ENCODE measurements around the gene SERPINB4. TPM values are rescaled to one million over a fixed set of nuclear protein-coding genes. Genes with fewer than 3 reads are reported as not detected.

SERPINB4 gene
- total RNA-seq, 1 experiment from 2014 or later = 0.26 TPM

DNA sequence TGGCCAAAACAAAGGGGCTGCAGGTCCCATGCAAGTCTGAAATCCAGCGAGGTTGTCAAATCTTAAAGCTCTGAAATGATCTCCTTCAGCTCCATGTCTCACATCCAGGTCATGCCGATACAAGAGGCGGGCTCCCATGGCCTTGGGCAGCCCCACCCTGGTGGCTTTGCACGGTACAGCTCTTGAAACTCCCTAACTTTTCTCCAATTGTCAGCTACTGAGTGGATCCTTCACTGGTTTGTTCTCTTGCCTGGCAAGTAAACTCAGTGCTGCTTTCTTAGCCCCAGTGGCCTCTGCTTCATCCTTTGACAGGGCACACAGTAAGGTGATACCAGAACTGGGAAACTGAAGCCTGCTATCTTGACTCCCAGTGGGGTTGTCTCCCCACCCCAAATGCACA, 30.6 kb downstream of the SERPINB4 start:
- H3K27me3 ChIP-seq (replicated peaks) = no peaks in the 10 kb centered on the region
- H3K4me3 ChIP-seq = no peak overlapping the region
- H3K27ac ChIP-seq = no peak overlapping the region
- no peak for DNase-seq (ENCODE audit: low read depth in 1 of 2, low spot score in 2 of 2)
- no peaks in the 10 kb centered on the region for H3K9me3 ChIP-seq (replicated peaks)
- H3K36me3 ChIP-seq = no peaks in the 10 kb centered on the region
- no peaks in the 10 kb centered on the region for H3K4me1 ChIP-seq (replicated peaks)

DNA sequence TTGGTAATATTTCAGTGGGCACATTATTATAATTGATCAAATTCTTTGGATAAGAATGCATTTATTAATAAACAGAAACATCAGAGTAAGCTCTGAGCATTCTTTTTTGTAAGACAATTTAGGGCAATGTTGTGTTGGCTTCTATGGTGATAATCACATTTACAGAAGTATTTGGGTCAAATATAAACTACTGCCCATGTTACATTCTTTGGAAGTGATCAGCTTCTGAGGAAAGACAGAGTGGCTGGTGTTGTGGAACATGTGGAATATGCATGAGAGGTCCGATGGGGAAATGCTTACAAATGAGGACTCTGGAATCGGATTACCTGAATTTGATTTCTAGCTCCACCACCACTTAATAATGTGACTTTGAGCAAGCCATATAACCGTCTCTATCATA, 37.5 kb downstream of the SERPINB4 start:
- Histone ChIP-seq H3K27ac (no peak overlapping the region), H3K27me3 (replicated peaks) (0 out of 2 replicates have a peak, but pooled peaks cover 7% of the 10 kb centered on the region), H3K36me3 (no peaks in the 10 kb centered on the region), H3K4me1 (replicated peaks) (no peaks in the 10 kb centered on the region), H3K9me3 (replicated peaks) (no peaks in the 10 kb centered on the region), H3K4me3 (no peak overlapping the region)
- DNase-seq (ENCODE audit: low read depth in 1 of 2, low spot score in 2 of 2) = no peak

DNA sequence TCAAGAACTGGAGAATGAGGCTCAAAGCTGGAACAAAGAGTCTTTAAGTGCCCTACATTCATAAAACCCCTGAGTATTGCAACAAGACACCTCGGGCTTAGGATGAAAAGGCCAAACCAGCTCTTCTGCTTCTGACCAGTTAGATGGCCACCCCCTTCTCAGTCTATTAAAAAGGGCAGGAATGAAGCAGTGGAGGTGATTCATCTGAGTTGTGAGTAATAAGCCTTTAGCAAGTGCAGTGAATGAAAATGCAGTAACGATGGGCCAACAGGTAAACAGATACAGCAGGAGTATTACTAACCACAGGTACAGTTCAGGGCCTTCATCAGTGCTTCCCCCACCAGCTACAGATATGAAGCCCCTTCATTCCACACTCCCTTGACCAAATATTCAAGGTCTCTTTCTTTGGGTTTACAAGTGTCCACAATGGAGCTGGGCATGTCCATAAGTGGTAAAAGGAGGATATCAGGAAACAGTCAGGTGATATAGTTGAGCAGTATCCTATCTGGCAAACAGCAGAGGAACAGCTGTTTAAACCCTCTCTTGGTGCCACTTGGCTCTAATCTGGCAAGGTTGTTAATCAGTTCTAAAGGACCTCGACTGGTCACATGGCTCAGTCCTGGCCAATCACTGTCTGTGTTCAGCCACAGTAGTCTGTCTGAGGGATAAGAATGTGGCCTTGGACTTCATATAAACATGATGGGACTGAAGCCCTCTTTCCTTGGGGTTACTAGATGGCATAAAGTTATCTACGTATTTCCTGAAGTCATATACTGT, 39.1 kb downstream of the SERPINB4 start:
- Histone ChIP-seq H3K9me3 (replicated peaks) (no peaks in the 10 kb centered on the region), H3K27ac (no peak overlapping the region), H3K27me3 (replicated peaks) (0 out of 2 replicates have a peak, but pooled peaks cover 7% of the 10 kb centered on the region), H3K36me3 (no peaks in the 10 kb centered on the region), H3K4me1 (replicated peaks) (no peaks in the 10 kb centered on the region), H3K4me3 (no peak overlapping the region)
- no peak for DNase-seq (ENCODE audit: low read depth in 1 of 2, low spot score in 2 of 2)

DNA sequence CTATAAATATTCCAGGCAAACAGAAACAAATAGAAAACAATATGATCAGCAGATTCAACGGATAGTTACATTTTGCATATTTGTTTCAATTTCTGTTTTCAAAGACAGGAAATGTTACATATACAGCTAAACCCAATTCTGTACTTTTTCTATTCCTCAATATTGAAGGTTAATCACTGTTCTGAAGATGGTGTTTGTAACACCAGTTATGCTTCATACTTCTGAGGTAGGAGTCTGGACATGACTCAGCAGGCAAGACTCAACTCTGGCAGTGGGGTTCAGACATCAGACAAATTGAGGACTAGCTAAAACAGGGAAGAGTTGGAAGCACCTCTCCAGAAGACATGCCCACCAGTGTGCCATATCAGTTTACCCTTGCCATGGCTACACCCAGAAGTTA, 40.3 kb downstream of the SERPINB4 start:
- Histone ChIP-seq H3K9me3 (replicated peaks) (no peaks in the 10 kb centered on the region), H3K27me3 (replicated peaks) (0 out of 2 replicates have a peak, but pooled peaks cover 7% of the 10 kb centered on the region), H3K27ac (no peak overlapping the region), H3K4me3 (no peak overlapping the region), H3K4me1 (replicated peaks) (no peaks in the 10 kb centered on the region), H3K36me3 (no peaks in the 10 kb centered on the region)
- DNase-seq (ENCODE audit: low read depth in 1 of 2, low spot score in 2 of 2) = no peak

DNA sequence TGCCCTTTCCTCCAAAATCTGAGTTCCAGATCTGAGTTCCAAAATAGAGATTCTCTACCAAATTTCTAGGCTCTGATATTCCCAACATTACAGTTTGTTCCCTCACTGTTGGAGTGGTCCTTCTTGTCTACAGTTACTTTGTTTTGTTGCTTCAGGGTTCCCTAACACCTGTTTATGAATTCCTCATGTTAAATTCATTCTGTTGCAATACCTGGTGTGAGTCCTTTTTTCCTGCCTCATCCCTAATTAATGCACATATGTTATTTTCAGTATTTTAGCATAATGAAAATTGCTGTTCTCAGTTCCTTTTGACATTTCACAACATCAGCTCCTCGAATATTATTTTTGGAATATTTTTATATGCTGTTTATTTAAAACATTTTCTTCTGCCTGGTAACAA, 40.7 kb downstream of the SERPINB4 start:
- no peaks in the 10 kb centered on the region for H3K9me3 ChIP-seq (replicated peaks)
- H3K4me1 ChIP-seq (replicated peaks) = no peaks in the 10 kb centered on the region
- DNase-seq (ENCODE audit: low read depth in 1 of 2, low spot score in 2 of 2) = no peak
- H3K27me3 ChIP-seq (replicated peaks) = 0 out of 2 replicates have a peak, but pooled peaks cover 7% of the 10 kb centered on the region
- H3K36me3 ChIP-seq = no peaks in the 10 kb centered on the region
- H3K4me3 ChIP-seq = no peak overlapping the region
- no peak overlapping the region for H3K27ac ChIP-seq

DNA sequence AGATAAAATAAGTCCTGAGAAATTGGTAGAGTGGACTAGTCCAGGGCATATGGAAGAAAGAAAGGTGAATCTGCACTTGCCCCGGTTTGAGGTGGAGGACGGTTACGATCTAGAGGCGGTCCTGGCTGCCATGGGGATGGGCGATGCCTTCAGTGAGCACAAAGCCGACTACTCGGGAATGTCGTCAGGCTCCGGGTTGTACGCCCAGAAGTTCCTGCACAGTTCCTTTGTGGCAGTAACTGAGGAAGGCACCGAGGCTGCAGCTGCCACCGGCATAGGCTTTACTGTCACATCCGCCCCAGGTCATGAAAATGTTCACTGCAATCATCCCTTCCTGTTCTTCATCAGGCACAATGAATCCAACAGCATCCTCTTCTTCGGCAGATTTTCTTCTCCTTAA, 47.1 kb downstream of the SERPINB4 start:
- Histone ChIP-seq H3K27me3 (replicated peaks) (0 out of 2 replicates have a peak, but pooled peaks cover 3% of the 10 kb centered on the region), H3K4me1 (replicated peaks) (no peaks in the 10 kb centered on the region), H3K4me3 (no peak overlapping the region), H3K27ac (no peak overlapping the region), H3K9me3 (replicated peaks) (no peaks in the 10 kb centered on the region), H3K36me3 (no peaks in the 10 kb centered on the region)
- no peak for DNase-seq (ENCODE audit: low read depth in 1 of 2, low spot score in 2 of 2)

DNA sequence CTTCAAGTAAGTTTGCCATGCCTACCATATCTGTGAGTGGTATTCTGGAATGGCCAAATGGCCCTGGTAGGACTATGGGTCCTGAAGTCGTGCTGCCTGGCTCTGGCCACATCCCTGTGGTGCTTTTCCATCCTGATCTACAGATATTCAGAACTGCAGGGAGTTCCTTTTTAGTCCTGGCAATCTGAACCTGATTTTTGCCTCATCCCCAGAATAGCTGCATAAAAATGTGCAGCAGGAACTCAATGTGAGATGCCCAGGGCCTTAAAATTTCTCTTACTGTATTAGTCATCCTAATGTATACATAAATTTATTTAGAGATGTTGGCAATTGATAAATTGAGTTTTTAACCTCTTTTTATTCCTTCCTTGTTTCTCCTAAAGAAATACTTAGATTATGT, 51.6 kb downstream of the SERPINB4 start:
- Histone ChIP-seq H3K4me1 (replicated peaks) (no peaks in the 10 kb centered on the region), H3K27me3 (replicated peaks) (0 out of 2 replicates have a peak, but pooled peaks cover 2% of the 10 kb centered on the region), H3K36me3 (no peaks in the 10 kb centered on the region), H3K9me3 (replicated peaks) (no peaks in the 10 kb centered on the region), H3K4me3 (no peak overlapping the region), H3K27ac (no peak overlapping the region)
- no peak for DNase-seq (ENCODE audit: low read depth in 1 of 2, low spot score in 2 of 2)

DNA sequence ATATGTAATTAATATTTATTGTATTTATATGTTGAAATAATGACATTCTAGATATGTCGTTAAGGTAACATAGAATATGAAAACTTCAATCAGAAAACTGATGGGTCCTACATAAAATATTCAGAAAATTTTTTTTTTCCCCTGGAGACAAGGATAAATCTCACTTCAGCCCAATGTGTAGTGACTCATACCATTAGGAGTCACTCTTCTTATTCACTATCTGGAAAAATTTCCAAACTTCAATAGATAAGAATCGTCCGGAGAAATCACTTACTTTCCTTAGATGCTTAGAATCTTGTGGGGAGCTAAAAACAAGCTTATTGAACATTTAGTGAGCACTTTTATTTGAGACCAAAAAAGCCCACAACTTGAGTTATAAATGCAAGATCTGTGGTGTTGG, 52.3 kb downstream of the SERPINB4 start:
- no peak overlapping the region for H3K27ac ChIP-seq
- H3K4me3 ChIP-seq = no peak overlapping the region
- DNase-seq (ENCODE audit: low read depth in 1 of 2, low spot score in 2 of 2) = no peak
- H3K9me3 ChIP-seq (replicated peaks) = no peaks in the 10 kb centered on the region
- H3K36me3 ChIP-seq = no peaks in the 10 kb centered on the region
- no peaks in the 10 kb centered on the region for H3K27me3 ChIP-seq (replicated peaks)
- H3K4me1 ChIP-seq (replicated peaks) = no peaks in the 10 kb centered on the region

DNA sequence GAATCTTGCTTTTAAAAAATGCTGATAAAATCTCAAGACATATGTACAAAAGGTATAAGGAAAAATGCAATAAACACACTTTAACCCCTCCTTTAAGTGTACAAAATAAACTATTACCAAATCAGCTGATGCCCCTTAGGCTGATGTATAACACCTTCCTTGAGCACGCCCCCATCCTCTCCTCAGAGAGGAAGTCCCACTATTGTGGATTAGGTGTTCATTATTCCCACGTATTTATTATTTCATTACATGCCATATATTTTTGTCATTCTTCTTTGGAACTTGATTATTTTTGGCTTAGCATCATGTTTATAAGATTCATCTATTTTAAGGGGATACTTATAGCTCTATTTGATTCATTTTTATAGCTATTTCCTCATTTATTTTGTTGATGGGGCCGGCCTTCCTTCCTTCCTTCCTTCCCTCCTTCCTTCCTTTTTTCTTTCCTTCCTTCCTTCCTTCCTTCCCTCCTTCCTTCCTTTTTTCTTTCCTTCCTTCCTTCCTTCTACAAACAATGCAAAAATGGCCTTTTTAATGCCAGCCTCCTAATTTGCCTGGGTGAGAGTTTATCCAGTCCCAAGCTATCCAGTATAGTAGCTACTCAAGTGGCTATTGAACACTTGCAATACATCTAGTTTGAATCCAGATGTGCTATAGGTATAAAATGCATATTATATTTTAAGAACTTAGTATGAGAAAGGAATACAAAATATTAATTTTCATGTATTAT, 52.9 kb downstream of the SERPINB4 start:
- DNase-seq (ENCODE audit: low read depth in 1 of 2, low spot score in 2 of 2) = no peak
- no peaks in the 10 kb centered on the region for H3K9me3 ChIP-seq (replicated peaks)
- no peak overlapping the region for H3K4me3 ChIP-seq
- H3K36me3 ChIP-seq = no peaks in the 10 kb centered on the region
- no peaks in the 10 kb centered on the region for H3K27me3 ChIP-seq (replicated peaks)
- H3K4me1 ChIP-seq (replicated peaks) = no peaks in the 10 kb centered on the region
- H3K27ac ChIP-seq = no peak overlapping the region

DNA sequence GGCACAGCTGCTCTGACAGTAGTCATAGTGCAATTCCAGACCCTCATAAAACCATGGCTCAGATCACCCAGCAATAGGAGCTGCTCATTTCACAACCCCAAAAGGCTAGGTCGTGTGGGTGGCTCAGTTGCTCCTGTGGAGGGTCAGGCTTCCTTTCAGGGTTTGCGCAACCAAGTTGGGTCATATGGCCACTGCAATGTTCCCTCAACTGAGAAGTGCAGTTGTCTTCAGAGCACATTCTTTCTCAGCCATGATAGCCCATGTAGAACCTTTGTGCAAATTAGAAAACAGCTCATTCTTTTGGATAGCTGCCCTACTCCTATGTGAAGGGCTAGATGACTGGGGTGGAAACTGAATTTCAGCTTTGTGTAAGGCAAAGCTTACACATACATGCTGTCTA, 53.7 kb downstream of the SERPINB4 start:
- no peak for DNase-seq (ENCODE audit: low read depth in 1 of 2, low spot score in 2 of 2)
- Histone ChIP-seq H3K27ac (no peak overlapping the region), H3K27me3 (replicated peaks) (no peaks in the 10 kb centered on the region), H3K9me3 (replicated peaks) (no peaks in the 10 kb centered on the region), H3K36me3 (no peaks in the 10 kb centered on the region), H3K4me3 (no peak overlapping the region), H3K4me1 (replicated peaks) (no peaks in the 10 kb centered on the region)

DNA sequence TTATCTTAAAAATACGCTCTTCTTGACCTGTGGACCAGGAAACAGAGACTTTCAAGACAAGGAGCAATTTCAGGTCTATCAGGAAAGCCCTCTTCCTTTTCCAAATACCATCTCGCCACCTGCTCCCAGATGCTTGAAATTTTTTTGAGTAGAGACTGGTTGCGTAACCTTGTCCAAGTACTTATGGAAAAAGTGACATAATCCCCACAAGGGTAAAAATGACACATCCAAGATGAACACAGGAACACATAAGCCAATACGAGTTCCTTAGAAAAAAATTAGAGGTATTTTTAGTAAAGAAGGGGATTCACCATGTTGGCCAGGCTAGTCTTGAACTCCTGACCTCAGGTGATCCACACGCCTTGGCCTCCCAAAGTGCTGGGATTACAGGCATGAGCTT, 55.1 kb downstream of the SERPINB4 start:
- Histone ChIP-seq H3K9me3 (replicated peaks) (no peaks in the 10 kb centered on the region), H3K27ac (no peak overlapping the region), H3K4me3 (no peak overlapping the region), H3K36me3 (no peaks in the 10 kb centered on the region), H3K27me3 (replicated peaks) (peaks cover 3% of the 10 kb centered on the region; the same call in 1 of the 2 replicates), H3K4me1 (replicated peaks) (no peaks in the 10 kb centered on the region)
- DNase-seq (ENCODE audit: low read depth in 1 of 2, low spot score in 2 of 2) = no peak

Other genes starting within 250 kb of the SERPINB4 start
- gene VPS4B, start 221.8 kb downstream of the SERPINB4 start, total RNA-seq (2014; rRNA removed; shearing (Covaris generic)) = 40.6 and 47.8 TPM in 2 replicates
- gene SERPINB5, start 167.3 kb downstream of the SERPINB4 start, total RNA-seq (2014; rRNA removed; shearing (Covaris generic)) = not detected in 2 replicates
- not detected in 2 replicates for gene SERPINB12, start 101.9 kb downstream of the SERPINB4 start, total RNA-seq (2014; rRNA removed; shearing (Covaris generic))
- not detected in 2 replicates for gene SERPINB13, start 56.9 kb downstream of the SERPINB4 start, total RNA-seq (2014; rRNA removed; shearing (Covaris generic))
- not detected in 2 replicates for gene SERPINB3, start 17.6 kb upstream of the SERPINB4 start, total RNA-seq (2014; rRNA removed; shearing (Covaris generic))
- not detected in 2 replicates for gene SERPINB11, start 58.7 kb upstream of the SERPINB4 start, total RNA-seq (2014; rRNA removed; shearing (Covaris generic))
- gene SERPINB7, start 131.2 kb upstream of the SERPINB4 start, total RNA-seq (2014; rRNA removed; shearing (Covaris generic)) = 5.8 and 8.5 TPM in 2 replicates
- 0.74 TPM in 1 of 2 replicates, not detected in the other for gene SERPINB2, start 243.4 kb upstream of the SERPINB4 start, total RNA-seq (2014; rRNA removed; shearing (Covaris generic))